OCI-LY7 (cell line): Measurements from ENCODE around the gene ATF2. TPM values are rescaled to one million over a fixed set of nuclear protein-coding genes. Genes with fewer than 3 reads are reported as not detected.
A peak's percentile ranks its signal among the peaks of the same experiment; 100 is the strongest.

Source experiments
- BruUV-seq: library from RNA; stranded (reverse); fragments of 400-500 nt; replicated peaks from 2 replicates; lab custom pipeline; 2021; lab: Mats Ljungman, UMichigan
- CTCF ChIA-PET: fragments of 300-600 bp; sonication (Branson Sonifier 250); formaldehyde crosslinking; loops from one replicate; lab custom pipeline; 2022; ENCODE audit warnings: antibody characterized with exemption; ENCODE audit not compliant: unreplicated experiment; lab: Charles Lee
- POLR2A ChIA-PET: fragments of 300-600 bp; sonication (Branson Sonifier 250); formaldehyde crosslinking; loops from one replicate; lab custom pipeline; 2022; ENCODE audit warnings: antibody characterized with exemption; lab: Charles Lee
- DNase-seq: peaks from one replicate; pipeline ENCODE4 v3.0.0-alpha.2; 2015; ENCODE audit warnings: low spot score
- H2AFZ ChIP-seq: fragments of 200-600 bp; sonication (generic), shearing (Covaris generic); 2 replicates; pipeline ENCODE4 v1.6.1; 2014; ENCODE audit warnings: mild to moderate bottlenecking, antibody characterized with exemption, low read length, moderate library complexity
- H3K27ac ChIP-seq: fragments of 200-600 bp; sonication (generic); 2 replicates; pipeline ENCODE4 v1.5.1; 2014; ENCODE audit warnings: mixed run types, low read depth, mild to moderate bottlenecking, moderate library complexity, low read length, inconsistent platforms; ENCODE audit not compliant: poor library complexity, severe bottlenecking
- H3K36me3 ChIP-seq: fragments of 200-600 bp; sonication (generic); 2 replicates; pipeline ENCODE4 v1.6.1; 2014; ENCODE audit warnings: mild to moderate bottlenecking, antibody characterized with exemption, low read length, moderate library complexity, mixed read lengths; ENCODE audit not compliant: insufficient read depth
- H3K4me1 ChIP-seq: fragments of 200-600 bp; sonication (generic); 2 replicates; pipeline ENCODE4 v1.5.1; 2014; ENCODE audit warnings: mild to moderate bottlenecking, low read length; ENCODE audit not compliant: insufficient read depth, poor library complexity, severe bottlenecking
- H3K4me2 ChIP-seq: fragments of 200-600 bp; sonication (generic); 2 replicates; pipeline ENCODE4 v1.6.1; 2014; ENCODE audit warnings: mild to moderate bottlenecking, low read length
- H3K4me3 ChIP-seq: fragments of 200-600 bp; sonication (generic); 2 replicates; pipeline ENCODE4 v1.5.1; 2014; ENCODE audit warnings: mild to moderate bottlenecking, low read depth, low read length; ENCODE audit not compliant: poor library complexity, severe bottlenecking
- H3K79me2 ChIP-seq: fragments of 200-600 bp; sonication (generic); 2 replicates; pipeline ENCODE4 v1.6.1; 2016; ENCODE audit warnings: low read depth, mild to moderate bottlenecking, low read length, moderate library complexity, mixed read lengths; ENCODE audit not compliant: insufficient read depth
- H3K9me2 ChIP-seq: fragments of 200-600 bp; sonication (generic); 2 replicates; pipeline ENCODE4 v1.6.1; 2016; ENCODE audit warnings: mild to moderate bottlenecking, low read length, mixed read lengths; ENCODE audit not compliant: insufficient read depth
- H3K9me3 ChIP-seq: fragments of 200-600 bp; sonication (generic); 2 replicates; pipeline ENCODE4 v1.6.1; 2014; ENCODE audit warnings: mild to moderate bottlenecking, mixed run types, low read length, mixed read lengths
- H4K20me1 ChIP-seq: fragments of 200-600 bp; sonication (generic); 2 replicates; pipeline ENCODE4 v1.6.1; 2014; ENCODE audit warnings: mild to moderate bottlenecking, antibody characterized with exemption, low read length, moderate library complexity, mixed read lengths; ENCODE audit not compliant: insufficient read depth
- CTCF ChIP-seq: fragments of 200-600 bp; sonication (generic); conservative IDR thresholded peaks from 2 replicates; pipeline ENCODE4 v1.5.1; 2014; ENCODE audit warnings: mild to moderate bottlenecking, antibody characterized with exemption, low read length, moderate library complexity, mixed read lengths
- EZH2phosphoT487 ChIP-seq: fragments of 200-600 bp; sonication (generic); IDR thresholded peaks from 2 replicates; pipeline ENCODE4 v1.6.1; 2018; ENCODE audit warnings: low read depth, borderline replicate concordance, mild to moderate bottlenecking, mixed run types, antibody characterized with exemption, low read length, moderate library complexity, mixed read lengths
- intact Hi-C: fragments of 100-400 bp; cut with micrococcal nuclease; formaldehyde crosslinking; loops from one replicate; pipeline ENCODE4 v1.10.0; 2022; ENCODE audit not compliant: unreplicated experiment
- total RNA-seq, 2 experiments: library from RNA; depleted of rRNA in 1 of 2; stranded (reverse); fragments of >200 nt in 1 of 2; shearing (Covaris generic) in 1 of 2; gene quantifications; 2 replicates each; pipeline ENCODE4 v1.2.3, GENCODE V29; 2014 to 2022

ATF2 gene
- total RNA-seq, 2 experiments from 2014 or later, result 22.7 to 43.3 TPM

DNA sequence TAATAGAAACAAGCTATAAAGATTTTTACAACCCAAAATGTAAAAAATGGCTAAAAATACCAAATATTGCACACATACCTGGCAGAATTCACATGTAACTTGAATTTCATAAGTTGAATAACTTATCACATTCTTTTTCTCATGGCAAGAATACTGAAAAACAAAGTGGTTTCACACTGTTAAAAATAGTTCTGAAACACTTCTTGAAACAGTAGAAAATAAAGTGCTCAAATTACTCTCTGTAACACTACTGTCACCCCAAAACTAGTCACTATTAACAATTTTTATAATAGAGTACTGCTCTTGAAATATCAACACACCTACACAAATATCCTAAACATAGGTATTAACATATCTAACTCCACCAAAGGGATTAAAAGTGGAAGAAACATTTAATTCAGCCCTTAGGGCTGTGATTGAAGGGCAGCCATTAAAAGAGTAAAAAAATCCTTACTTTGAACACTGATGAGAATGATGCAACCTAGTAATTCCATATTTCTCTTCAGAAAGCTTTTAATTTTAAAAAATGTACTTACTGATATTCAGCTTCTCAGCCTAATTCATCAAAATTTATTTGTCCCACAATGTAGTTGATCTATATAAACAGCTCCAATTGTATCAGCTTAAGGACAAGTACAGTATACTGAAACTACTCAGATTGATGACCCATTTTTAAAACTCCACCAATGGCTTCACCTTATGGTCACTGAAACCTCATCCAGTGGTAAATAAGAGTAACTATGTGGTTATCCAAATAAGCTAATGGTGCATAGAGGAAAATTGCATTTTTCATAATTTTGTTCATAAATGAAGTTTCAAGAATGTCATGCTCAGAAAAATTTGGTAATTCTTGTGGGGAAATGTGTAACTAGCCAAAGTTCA is 31.4 kb downstream of the ATF2 start:
- Histone ChIP-seq H3K4me1 (peaks cover 14% of the 10 kb centered on the region), H3K27ac (no peak overlapping the region), H3K79me2 (peaks cover 44% of the 10 kb centered on the region), H3K4me3 (no peak overlapping the region), H3K4me2 (peak overlapping the region; percentile 50), H3K36me3 (peaks cover 84% of the 10 kb centered on the region), H4K20me1 (peaks cover 18% of the 10 kb centered on the region), H3K9me3 (no peaks in the 10 kb centered on the region), H2AFZ (no peak overlapping the region), H3K9me2 (no peaks in the 10 kb centered on the region)
- intact Hi-C loops, result no loop called here
- ChIA-PET CTCF (no interaction called here), POLR2A (interaction anchor here (0.5 to 5.3 kb wide), 15 partner anchors 9 to 572 kb away, joined by 3 to 37 read pairs (median 4); no protein-coding TSS in a partner anchor)
- TF ChIP-seq CTCF (no peak), EZH2phosphoT487 (no peak)
- BruUV-seq, result no TSS peak
- no peak for DNase-seq

GRCh38 chr2:175135862-175136261 is 32.1 kb downstream of the ATF2 start:
- H3K4me2 ChIP-seq, result peak overlapping the region; percentile 50
- BruUV-seq, result no TSS peak
- no peak for DNase-seq
- H3K9me3 ChIP-seq, result no peaks in the 10 kb centered on the region
- peaks cover 18% of the 10 kb centered on the region for H4K20me1 ChIP-seq
- H3K27ac ChIP-seq, result no peak overlapping the region
- H3K36me3 ChIP-seq, result peaks cover 85% of the 10 kb centered on the region
- no peaks in the 10 kb centered on the region for H3K9me2 ChIP-seq
- POLR2A ChIA-PET, result interaction anchor here (0.7 to 5.3 kb wide), 15 partner anchors 8 to 573 kb away, joined by 3 to 37 read pairs (median 4); no protein-coding TSS in a partner anchor
- H3K4me1 ChIP-seq, result peaks cover 14% of the 10 kb centered on the region
- H3K79me2 ChIP-seq, result peaks cover 40% of the 10 kb centered on the region
- intact Hi-C loops, result no loop called here
- no peak overlapping the region for H3K4me3 ChIP-seq
- no peak overlapping the region for H2AFZ ChIP-seq
- CTCF ChIA-PET, result no interaction called here
- TF ChIP-seq EZH2phosphoT487 (no peak), CTCF (no peak)

DNA sequence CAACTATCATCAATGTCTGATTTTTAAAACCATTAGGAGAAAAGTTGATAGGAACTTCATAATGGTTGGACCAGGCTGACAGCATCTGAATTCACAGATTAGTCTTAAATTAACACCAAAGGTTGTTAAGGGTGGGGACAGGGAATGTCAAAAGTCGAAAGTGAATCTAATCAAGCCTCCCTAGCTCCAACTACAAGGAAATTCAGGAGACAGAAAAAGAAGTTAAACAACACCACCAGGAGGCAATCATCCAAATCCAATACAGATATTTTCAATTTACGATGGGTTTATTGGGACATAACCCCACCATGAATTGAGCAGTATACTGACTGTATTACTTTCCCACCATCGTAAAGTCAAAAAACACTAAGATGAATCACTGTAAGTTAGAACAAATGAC is 32.8 kb downstream of the ATF2 start:
- no peak overlapping the region for H3K27ac ChIP-seq
- TF ChIP-seq EZH2phosphoT487, result no peak
- no peak for TF ChIP-seq CTCF

More for the DNA sequence above, 32.8 kb downstream of the ATF2 start:
- H3K9me2 ChIP-seq, result no peaks in the 10 kb centered on the region
- H4K20me1 ChIP-seq, result peaks cover 18% of the 10 kb centered on the region
- no peak for DNase-seq
- H3K4me2 ChIP-seq, result no peak overlapping the region
- ChIA-PET POLR2A (interaction anchor here (0.7 to 5.3 kb wide), 6 partner anchors 10 to 43 kb away, joined by 4 to 37 read pairs (median 6); no protein-coding TSS in a partner anchor), CTCF (no interaction called here)
- H3K36me3 ChIP-seq, result peaks cover 91% of the 10 kb centered on the region
- peaks cover 14% of the 10 kb centered on the region for H3K4me1 ChIP-seq
- BruUV-seq, result no TSS peak
- no peak overlapping the region for H3K4me3 ChIP-seq
- H3K9me3 ChIP-seq, result no peaks in the 10 kb centered on the region
- peaks cover 40% of the 10 kb centered on the region for H3K79me2 ChIP-seq
- intact Hi-C loops, result no loop called here
- H2AFZ ChIP-seq, result no peak overlapping the region
